Measurements from ENCODE around the gene MPHOSPH6. TPM values are rescaled to one million over a fixed set of nuclear protein-coding genes. Genes with fewer than 3 reads are reported as not detected.

Gene MPHOSPH6
- total RNA-seq, 1 experiment from 2014 or later = 40.4 TPM

DNA sequence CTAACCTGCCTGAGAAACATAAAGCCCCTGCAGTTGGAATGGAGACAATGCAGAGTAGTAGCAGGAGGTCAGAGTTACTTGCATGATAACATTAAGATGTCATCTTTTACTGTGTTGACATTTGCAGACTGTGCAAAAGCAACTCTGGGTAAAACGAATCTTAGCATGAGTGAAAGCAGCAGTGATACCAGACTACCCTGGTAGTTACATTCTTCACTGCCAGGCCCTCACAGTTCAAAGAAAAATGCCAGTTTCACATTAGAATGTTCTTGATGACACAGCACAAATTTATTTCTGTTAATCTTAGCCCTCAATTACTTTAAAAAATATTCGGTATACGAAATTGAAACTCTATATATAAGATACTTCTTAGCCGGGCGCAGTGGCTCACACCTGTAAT lies 12.2 kb downstream of the MPHOSPH6 start:
- peaks cover 15% of the 10 kb centered on the region for H3K36me3 Mint-ChIP-seq (ENCODE audit: insufficient read depth, unreplicated experiment)
- H3K4me3 Mint-ChIP-seq (ENCODE audit: low read depth, unreplicated experiment) = no peak overlapping the region
- CTCF ChIA-PET = no interaction called here
- H3K4me1 Mint-ChIP-seq (ENCODE audit: low read depth, unreplicated experiment) = peaks cover 7% of the 10 kb centered on the region
- no peak overlapping the region for H3K27ac Mint-ChIP-seq (ENCODE audit: unreplicated experiment)
- H3K9me3 Mint-ChIP-seq (ENCODE audit: low read depth, unreplicated experiment) = no peaks in the 10 kb centered on the region
- DNase-seq = no peak
- BruUV-seq (replicated peaks) = no TSS peak
- TF ChIP-seq, protein P1, sequence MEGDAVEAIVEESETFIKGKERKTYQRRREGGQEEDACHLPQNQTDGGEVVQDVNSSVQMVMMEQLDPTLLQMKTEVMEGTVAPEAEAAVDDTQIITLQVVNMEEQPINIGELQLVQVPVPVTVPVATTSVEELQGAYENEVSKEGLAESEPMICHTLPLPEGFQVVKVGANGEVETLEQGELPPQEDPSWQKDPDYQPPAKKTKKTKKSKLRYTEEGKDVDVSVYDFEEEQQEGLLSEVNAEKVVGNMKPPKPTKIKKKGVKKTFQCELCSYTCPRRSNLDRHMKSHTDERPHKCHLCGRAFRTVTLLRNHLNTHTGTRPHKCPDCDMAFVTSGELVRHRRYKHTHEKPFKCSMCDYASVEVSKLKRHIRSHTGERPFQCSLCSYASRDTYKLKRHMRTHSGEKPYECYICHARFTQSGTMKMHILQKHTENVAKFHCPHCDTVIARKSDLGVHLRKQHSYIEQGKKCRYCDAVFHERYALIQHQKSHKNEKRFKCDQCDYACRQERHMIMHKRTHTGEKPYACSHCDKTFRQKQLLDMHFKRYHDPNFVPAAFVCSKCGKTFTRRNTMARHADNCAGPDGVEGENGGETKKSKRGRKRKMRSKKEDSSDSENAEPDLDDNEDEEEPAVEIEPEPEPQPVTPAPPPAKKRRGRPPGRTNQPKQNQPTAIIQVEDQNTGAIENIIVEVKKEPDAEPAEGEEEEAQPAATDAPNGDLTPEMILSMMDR (IDR thresholded peaks at IDR 0.05; ENCODE audit: unreplicated experiment) = no peak
- no peaks in the 10 kb centered on the region for H3K27me3 Mint-ChIP-seq (ENCODE audit: unreplicated experiment)
- intact Hi-C loops (cut with micrococcal nuclease; ENCODE audit: unreplicated experiment) = no loop called here

DNA sequence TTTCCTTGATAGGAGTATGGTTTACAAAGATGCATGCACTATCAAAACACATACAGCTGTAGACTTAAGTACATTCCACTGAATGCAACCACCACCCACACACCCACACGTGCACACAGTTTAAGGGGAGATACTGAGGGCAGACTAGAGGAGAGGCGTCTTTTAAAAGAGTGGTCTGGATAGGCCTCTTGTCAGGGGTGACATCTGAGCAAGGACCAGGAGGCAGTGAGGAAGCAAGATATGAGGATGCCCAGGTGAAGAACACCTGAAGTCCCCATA lies 12.6 kb downstream of the MPHOSPH6 start:
- Mint-ChIP-seq H3K27ac (ENCODE audit: unreplicated experiment) (no peak overlapping the region), H3K36me3 (ENCODE audit: insufficient read depth, unreplicated experiment) (peaks cover 14% of the 10 kb centered on the region), H3K9me3 (ENCODE audit: low read depth, unreplicated experiment) (no peaks in the 10 kb centered on the region), H3K27me3 (ENCODE audit: unreplicated experiment) (no peaks in the 10 kb centered on the region), H3K4me1 (ENCODE audit: low read depth, unreplicated experiment) (peaks cover 7% of the 10 kb centered on the region), H3K4me3 (ENCODE audit: low read depth, unreplicated experiment) (no peak overlapping the region)
- DNase-seq = no peak
- BruUV-seq (replicated peaks) = no TSS peak
- TF ChIP-seq, protein P1 (IDR thresholded peaks at IDR 0.05; ENCODE audit: unreplicated experiment) = no peak
- intact Hi-C loops (cut with micrococcal nuclease; ENCODE audit: unreplicated experiment) = no loop called here
- CTCF ChIA-PET = no interaction called here

DNA sequence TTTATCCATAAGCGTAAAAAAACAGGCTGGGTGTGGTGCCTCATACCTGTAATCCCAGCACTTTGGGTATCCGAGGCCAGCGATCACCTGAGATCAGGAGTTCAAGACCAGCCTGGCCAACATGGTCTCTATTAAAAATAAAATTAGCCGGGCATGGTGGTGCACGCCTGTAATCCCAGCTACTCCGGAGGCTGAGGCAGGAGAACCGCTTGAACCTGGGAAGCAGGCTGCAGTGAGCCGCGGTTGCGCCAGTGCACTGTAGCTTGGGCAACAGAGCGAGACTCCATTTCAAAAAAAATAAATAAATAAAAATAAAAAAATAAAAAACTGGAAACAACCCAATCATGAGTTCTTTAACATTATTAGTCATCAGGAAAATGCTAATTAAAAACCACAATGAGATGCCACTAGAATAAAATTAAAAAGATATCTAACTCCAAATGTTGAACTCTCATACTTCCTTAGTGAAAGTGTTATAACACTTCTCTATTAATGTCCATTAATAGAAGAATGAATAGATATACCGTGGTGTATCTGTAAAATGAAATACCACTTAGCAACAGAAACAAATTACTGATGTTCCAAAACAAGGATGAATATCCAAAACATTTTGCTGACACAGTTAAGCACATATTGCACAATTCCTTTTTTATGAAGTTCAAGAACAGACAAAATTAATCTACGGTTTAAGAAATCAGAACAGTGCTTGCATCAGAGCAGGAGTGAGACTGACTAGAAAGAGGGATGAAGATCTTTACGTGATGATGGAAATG lies 13.1 kb downstream of the MPHOSPH6 start:
- no TSS peak for BruUV-seq (replicated peaks)
- TF ChIP-seq, protein P1 (IDR thresholded peaks at IDR 0.05; ENCODE audit: unreplicated experiment) = no peak
- intact Hi-C loops (cut with micrococcal nuclease; ENCODE audit: unreplicated experiment) = no loop called here
- Mint-ChIP-seq H3K27me3 (ENCODE audit: unreplicated experiment) (no peaks in the 10 kb centered on the region), H3K27ac (ENCODE audit: unreplicated experiment) (no peak overlapping the region), H3K4me1 (ENCODE audit: low read depth, unreplicated experiment) (peaks cover 7% of the 10 kb centered on the region), H3K9me3 (ENCODE audit: low read depth, unreplicated experiment) (no peaks in the 10 kb centered on the region), H3K36me3 (ENCODE audit: insufficient read depth, unreplicated experiment) (peaks cover 10% of the 10 kb centered on the region), H3K4me3 (ENCODE audit: low read depth, unreplicated experiment) (no peak overlapping the region)
- DNase-seq = no peak
- CTCF ChIA-PET = no interaction called here

DNA sequence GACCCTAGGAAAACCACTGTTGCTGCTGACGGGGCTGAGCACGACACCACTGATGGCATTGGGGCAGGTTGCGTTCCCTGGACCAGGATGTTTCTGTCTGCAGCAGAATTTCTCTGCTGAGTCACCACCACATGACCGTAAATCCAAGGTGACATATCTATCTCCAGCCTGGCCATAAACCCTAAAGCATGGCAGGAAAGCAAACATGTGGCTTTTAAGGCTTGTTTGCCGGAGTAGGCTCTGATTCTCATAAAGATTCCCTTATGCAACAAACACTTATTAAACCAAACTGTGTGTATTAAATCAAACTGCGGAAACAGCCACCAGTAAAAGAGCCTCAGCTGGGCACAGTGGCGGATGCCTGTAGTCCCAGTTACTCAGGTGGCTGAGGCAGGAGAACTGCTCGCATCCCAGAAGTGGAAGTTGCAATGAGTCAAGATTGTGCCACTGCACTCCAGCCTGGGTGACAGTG lies 17.3 kb downstream of the MPHOSPH6 start:
- Mint-ChIP-seq H3K4me3 (ENCODE audit: low read depth, unreplicated experiment) (no peak overlapping the region), H3K27me3 (ENCODE audit: unreplicated experiment) (no peaks in the 10 kb centered on the region), H3K36me3 (ENCODE audit: insufficient read depth, unreplicated experiment) (peaks cover 6% of the 10 kb centered on the region), H3K9me3 (ENCODE audit: low read depth, unreplicated experiment) (no peaks in the 10 kb centered on the region), H3K4me1 (ENCODE audit: low read depth, unreplicated experiment) (peaks cover 6% of the 10 kb centered on the region), H3K27ac (ENCODE audit: unreplicated experiment) (no peak overlapping the region)
- CTCF ChIA-PET = no interaction called here
- DNase-seq = no peak
- intact Hi-C loops (cut with micrococcal nuclease; ENCODE audit: unreplicated experiment) = no loop called here
- TF ChIP-seq, protein P1 (IDR thresholded peaks at IDR 0.05; ENCODE audit: unreplicated experiment) = no peak
- BruUV-seq (replicated peaks) = no TSS peak

Data from Calu3 (cell line).